ENCODE measurements around the gene CAMK1D. TPM values are rescaled to one million over a fixed set of nuclear protein-coding genes. Genes with fewer than 3 reads are reported as not detected.

The CAMK1D gene
- total and polyA plus RNA-seq, 5 donors, result 15.2 to 44.1 (median 26.6) TPM

DNA sequence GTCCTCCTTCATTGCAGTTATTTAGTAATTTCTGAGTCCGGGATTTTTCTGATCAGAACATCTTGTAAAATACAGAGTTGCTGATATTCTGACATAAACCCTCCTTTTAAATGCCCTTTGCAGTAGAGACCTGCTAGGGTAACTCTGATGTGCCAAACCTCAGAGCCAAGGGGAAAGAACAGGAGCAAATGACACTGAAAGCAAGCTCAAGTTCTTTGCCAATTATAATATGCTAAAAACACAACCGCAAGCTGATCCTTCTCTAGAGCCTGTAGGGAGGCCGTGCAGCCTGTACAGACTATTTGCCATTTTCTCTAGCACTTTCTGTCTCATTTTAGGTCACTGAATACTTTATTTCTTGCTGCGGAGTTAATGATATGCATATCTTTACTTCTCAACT lies 240.4 kb downstream of the CAMK1D start:
- intact Hi-C loops (cut with DNase I), result no loop called here
- no peaks in the 10 kb centered on the region for H3K27me3 ChIP-seq (ENCODE audit: control insufficient read depth, insufficient read depth)
- no peak overlapping the region for H3K4me3 ChIP-seq (ENCODE audit: low read length)
- peaks cover 8% of the 10 kb centered on the region for H3K4me1 ChIP-seq (ENCODE audit: control insufficient read depth, insufficient read depth, low read length)
- ATAC-seq (no peak), DNase-seq (no peak)
- H3K9me3 ChIP-seq (ENCODE audit: control insufficient read depth, low read length), result no peaks in the 10 kb centered on the region
- WGBS, result 87% methylated on average over 4 of the region's 4 CpGs
- H3K27ac ChIP-seq (ENCODE audit: low read length), result no peak overlapping the region

DNA sequence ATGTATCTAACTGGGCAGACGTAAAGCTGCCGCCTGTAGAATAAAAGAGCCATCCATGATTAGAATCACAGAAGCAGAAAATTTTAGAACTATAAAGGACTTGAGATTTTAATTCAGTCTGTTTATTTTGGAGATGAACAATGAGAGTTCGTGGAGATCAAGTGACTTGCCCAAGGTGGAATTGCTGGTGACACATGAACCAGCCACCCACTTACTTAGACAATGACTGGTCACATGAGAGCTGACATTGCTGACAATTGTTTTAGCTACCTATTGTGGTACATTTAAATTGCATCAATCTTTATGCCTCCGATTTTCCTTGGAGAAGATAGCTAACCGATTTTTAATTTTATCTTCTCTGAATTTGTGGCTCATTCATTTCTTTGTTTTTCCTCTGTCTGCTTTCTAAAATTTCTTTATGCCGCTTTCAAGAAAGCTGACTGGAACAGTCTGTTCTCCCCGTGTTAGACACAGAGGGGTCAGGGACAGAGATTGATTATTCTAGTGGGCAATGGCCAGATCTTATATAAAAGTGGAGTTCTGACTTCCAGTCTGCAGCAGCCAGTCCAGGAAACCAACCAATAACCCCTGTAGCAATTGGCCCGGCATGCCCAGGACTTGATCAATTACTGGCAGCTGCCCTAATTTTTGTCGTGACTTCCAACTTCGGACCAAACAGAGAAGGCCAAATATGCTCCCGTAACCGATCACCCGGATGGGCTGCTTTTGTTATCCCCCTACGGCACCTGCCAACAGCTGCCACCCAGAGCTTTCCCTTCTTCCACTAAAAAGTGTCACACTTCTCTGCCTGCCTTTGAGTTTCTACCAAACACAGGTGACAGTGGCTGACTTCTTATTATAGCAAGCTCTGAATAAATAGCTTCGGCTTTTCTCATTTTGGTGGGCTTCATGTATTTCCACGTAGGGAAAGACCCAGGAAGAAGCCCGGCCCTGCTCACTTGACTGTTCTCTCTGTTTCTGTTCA lies 241.6 kb downstream of the CAMK1D start:
- DNase-seq, result no peak
- Histone ChIP-seq H3K27me3 (ENCODE audit: control insufficient read depth, insufficient read depth) (no peaks in the 10 kb centered on the region), H3K9me3 (ENCODE audit: control insufficient read depth, low read length) (no peaks in the 10 kb centered on the region), H3K4me3 (ENCODE audit: low read length) (no peak overlapping the region), H3K4me1 (ENCODE audit: control insufficient read depth, insufficient read depth, low read length) (peaks cover 9% of the 10 kb centered on the region), H3K27ac (ENCODE audit: low read length) (no peak overlapping the region)
- no peak for ATAC-seq
- intact Hi-C loops (cut with DNase I), result no loop called here
- WGBS, result 88% methylated on average over 17 of the region's 17 CpGs

DNA sequence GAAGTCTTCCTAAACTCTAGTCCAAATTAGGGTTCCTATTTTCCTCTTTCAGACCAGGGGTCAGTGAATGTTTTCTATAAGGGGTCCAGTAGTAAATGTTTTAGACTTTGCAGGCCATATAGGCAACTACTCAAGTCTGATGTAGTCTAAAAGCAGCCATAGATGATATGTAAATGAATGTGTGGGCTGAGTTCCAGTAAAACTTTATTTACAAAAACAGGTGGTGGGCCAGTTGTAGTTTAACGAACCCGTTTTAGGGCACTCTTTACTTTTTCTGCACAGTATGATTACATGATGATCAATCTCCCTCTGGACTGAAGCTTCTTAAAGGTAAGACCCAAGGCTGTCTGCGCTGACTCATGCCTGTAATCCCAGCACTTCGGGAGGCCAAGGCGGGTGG lies 243.6 kb downstream of the CAMK1D start:
- H3K27ac ChIP-seq (ENCODE audit: low read length), result no peak overlapping the region
- 94% methylated on average over 5 of the region's 5 CpGs for WGBS
- intact Hi-C loops (cut with DNase I), result no loop called here

DNA sequence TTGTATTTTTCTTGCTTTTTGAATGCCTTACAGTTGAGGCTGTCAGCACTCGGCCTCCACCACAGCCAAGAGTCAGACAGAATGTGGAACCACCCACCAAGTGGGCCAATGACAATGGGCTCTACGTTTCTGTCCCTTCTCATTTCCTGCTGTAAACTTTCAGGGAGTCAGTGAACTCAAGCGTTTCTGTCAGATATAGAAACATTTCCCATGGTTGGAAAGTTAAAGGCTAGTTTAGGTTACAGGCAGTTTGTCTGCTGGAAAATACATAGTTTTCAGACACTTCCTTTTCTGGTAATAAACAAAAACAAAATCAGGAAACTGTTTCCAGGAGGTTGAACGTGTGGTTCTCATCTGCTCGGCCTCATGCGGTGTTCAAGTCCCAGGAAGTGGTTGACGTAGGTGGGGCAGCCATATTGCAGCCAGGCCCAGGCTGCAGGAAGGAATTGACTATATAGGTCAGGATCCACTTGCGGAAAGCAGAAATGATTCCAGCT lies 245.1 kb downstream of the CAMK1D start:
- Histone ChIP-seq H3K27ac (ENCODE audit: low read length) (peak overlapping the region; percentile 8), H3K27me3 (ENCODE audit: control insufficient read depth, insufficient read depth) (no peaks in the 10 kb centered on the region), H3K9me3 (ENCODE audit: control insufficient read depth, low read length) (no peaks in the 10 kb centered on the region), H3K4me3 (ENCODE audit: low read length) (no peak overlapping the region), H3K4me1 (ENCODE audit: control insufficient read depth, insufficient read depth, low read length) (peaks cover 3% of the 10 kb centered on the region)
- DNase-seq, result peak in 2 of 3 donors; percentile 28 to 70
- WGBS, result 40% methylated on average over 8 of the region's 8 CpGs
- ATAC-seq, result peak in 1 of 2 donors; percentile 52
- intact Hi-C loops (cut with DNase I), result no loop called here

More for the DNA sequence above, 243.6 kb downstream of the CAMK1D start:
- DNase-seq, result no peak
- H3K4me1 ChIP-seq (ENCODE audit: control insufficient read depth, insufficient read depth, low read length), result peaks cover 8% of the 10 kb centered on the region
- no peaks in the 10 kb centered on the region for H3K27me3 ChIP-seq (ENCODE audit: control insufficient read depth, insufficient read depth)
- H3K4me3 ChIP-seq (ENCODE audit: low read length), result no peak overlapping the region
- ATAC-seq, result no peak
- H3K9me3 ChIP-seq (ENCODE audit: control insufficient read depth, low read length), result no peaks in the 10 kb centered on the region

DNA sequence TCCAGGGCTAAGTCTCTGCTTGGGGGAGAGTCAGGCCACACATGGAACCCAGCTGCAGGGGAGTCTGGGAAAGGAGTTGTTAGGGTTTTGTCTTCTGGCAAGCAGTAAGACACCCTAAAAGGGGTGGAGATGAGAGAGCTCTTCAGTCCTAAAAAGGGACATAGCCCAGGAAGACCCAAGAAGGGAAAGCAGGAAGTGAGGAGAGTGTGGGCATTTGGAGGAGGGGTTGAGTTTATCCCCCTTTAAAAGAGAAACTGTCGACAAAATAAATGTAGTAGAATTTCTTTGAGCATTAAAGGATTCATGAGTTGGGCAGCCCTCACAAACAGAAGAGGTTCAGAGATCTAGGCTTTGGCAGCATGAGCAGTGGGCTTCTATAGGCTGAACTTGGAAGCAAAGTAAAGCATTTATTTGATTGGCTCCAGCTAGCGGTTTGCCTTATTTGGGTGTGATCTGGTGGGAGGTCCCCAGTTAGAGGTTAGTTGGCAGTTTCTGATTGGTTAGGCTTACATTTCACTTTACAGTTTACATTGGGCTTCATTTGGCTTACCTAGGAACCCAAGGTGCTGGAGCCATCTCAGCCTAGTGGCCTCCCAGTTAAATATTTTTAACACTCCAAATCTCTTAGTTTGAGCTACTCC lies 246.7 kb downstream of the CAMK1D start:
- DNase-seq, result no peak
- intact Hi-C loops (cut with DNase I), result no loop called here
- WGBS, result 92% methylated on average over 2 of the region's 2 CpGs
- Histone ChIP-seq H3K27ac (ENCODE audit: low read length) (no peak overlapping the region), H3K9me3 (ENCODE audit: control insufficient read depth, low read length) (no peaks in the 10 kb centered on the region), H3K4me3 (ENCODE audit: low read length) (no peak overlapping the region), H3K27me3 (ENCODE audit: control insufficient read depth, insufficient read depth) (no peaks in the 10 kb centered on the region), H3K4me1 (ENCODE audit: control insufficient read depth, insufficient read depth, low read length) (peaks cover 3% of the 10 kb centered on the region)
- ATAC-seq, result no peak

DNA sequence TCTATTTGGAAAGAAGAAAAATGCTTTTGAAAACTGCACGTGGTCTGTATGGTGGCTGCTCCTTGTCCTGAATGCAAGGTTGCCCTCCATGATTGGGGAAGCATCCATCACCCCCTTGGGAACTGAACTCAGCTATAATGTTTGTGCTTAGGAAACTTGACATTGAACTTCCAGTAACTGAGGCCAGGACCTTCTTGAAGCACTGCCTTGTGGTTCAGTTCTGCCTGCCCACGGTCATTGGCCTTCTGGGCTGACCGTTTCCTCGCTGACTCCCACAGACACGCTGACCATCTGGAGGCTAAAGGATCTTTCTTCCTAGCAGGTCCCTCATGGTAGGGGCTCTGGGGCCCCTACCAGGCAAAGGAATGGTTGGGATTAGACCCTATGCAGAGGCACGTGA lies 247.8 kb downstream of the CAMK1D start:
- intact Hi-C loops (cut with DNase I), result no loop called here
- 88% methylated on average over 6 of the region's 6 CpGs for WGBS
- ATAC-seq (no peak), DNase-seq (no peak)
- Histone ChIP-seq H3K27me3 (ENCODE audit: control insufficient read depth, insufficient read depth) (no peaks in the 10 kb centered on the region), H3K27ac (ENCODE audit: low read length) (no peak overlapping the region), H3K4me3 (ENCODE audit: low read length) (no peak overlapping the region), H3K4me1 (ENCODE audit: control insufficient read depth, insufficient read depth, low read length) (peaks cover 3% of the 10 kb centered on the region), H3K9me3 (ENCODE audit: control insufficient read depth, low read length) (no peaks in the 10 kb centered on the region)

DNA sequence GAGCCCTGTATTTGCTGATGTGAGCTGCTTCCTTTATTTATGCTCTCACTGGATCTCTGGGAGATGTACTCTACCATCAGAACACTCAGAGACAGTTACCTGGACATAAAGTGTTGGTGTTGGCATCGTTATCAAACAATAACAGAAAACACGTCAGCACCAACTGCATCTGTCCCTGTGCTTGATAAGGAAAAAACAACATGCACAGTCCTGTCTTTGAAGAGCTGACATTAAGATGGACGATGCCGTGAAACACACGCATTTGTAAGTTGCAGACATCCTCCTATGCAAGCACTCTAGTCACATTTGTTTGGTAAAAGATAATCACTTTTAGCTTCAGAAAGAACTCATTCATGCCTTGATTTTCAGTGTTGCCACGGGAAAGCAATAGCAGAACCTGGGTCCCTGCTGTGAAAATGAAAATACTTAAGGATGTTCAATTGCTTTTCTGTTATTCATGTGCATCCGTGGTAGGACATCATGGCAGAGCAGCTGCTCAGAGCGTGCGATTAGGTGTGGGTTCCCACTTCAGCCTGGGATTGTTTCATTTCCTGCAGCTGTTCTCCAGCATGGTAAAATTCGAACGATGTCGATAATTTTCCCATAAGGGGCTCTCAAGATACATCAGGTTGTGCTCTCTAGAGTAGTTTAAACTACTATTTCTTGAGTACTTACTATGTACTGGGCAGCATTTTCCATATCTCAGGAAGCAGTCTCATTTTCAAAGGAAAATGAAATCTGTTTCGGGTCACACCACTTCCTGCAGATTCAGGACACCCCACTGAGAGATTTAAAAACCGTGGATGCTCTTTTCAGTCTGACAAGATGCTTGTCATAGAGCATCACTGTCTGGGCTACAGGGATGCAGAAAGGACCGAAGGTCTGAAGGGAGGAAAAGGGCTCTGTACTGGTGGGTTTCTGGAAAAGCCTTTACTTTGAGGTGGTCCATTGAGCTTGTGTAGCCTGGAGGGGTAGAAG lies 248.7 kb downstream of the CAMK1D start:
- 59% methylated on average over 15 of the region's 15 CpGs for WGBS
- ATAC-seq (peak in 1 of 2 donors; percentile 16), DNase-seq (no peak)

DNA sequence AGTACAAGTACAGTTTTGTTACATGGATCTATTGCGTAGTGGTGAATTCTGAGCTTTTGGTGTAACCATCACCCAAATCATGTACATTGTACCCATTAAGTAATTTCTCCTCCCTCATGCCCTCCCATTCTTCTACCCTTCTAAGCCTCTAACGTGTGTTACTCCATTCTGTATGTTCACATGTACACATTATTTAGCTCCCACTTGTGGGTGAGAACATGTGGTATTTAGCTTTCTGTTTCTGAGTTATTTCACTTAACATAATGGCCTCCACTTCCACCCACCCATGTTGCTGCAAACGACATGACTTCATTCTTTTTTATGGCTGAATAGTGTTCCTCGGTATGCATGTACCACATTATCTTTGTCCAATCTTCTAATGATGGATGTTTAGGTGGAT lies 251.3 kb downstream of the CAMK1D start:
- Histone ChIP-seq H3K9me3 (ENCODE audit: control insufficient read depth, low read length) (no peaks in the 10 kb centered on the region), H3K4me3 (ENCODE audit: low read length) (no peak overlapping the region), H3K27ac (ENCODE audit: low read length) (no peak overlapping the region), H3K4me1 (ENCODE audit: control insufficient read depth, insufficient read depth, low read length) (no peaks in the 10 kb centered on the region), H3K27me3 (ENCODE audit: control insufficient read depth, insufficient read depth) (no peaks in the 10 kb centered on the region)
- intact Hi-C loops (cut with DNase I), result no loop called here
- 83% methylated on average over 4 of the region's 4 CpGs for WGBS
- ATAC-seq (no peak), DNase-seq (no peak)

More for the DNA sequence above, 248.7 kb downstream of the CAMK1D start:
- peaks cover 3% of the 10 kb centered on the region for H3K4me1 ChIP-seq (ENCODE audit: control insufficient read depth, insufficient read depth, low read length)
- no peaks in the 10 kb centered on the region for H3K9me3 ChIP-seq (ENCODE audit: control insufficient read depth, low read length)
- H3K27ac ChIP-seq (ENCODE audit: low read length), result no peak overlapping the region
- intact Hi-C loops (cut with DNase I), result no loop called here
- H3K27me3 ChIP-seq (ENCODE audit: control insufficient read depth, insufficient read depth), result no peaks in the 10 kb centered on the region
- no peak overlapping the region for H3K4me3 ChIP-seq (ENCODE audit: low read length)

DNA sequence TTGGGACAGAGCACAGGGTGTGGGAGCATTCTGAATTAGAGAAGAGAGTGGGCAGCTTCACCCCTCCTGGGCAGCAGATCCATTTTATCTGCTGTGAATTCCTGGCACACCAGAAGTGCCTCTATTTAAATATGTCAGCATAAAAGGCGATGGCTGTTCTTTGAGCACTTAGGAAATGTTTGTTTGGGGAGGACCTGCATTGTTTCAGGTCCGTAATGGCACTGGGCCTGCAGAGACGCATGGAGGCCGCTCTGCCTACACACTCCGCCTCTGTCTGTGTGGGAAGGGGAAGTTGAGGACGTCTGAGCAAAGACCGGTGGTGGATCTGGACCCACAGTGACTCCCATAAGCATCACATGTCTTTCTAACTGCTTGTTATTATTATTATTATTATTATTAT lies 253.2 kb downstream of the CAMK1D start:
- DNase-seq (no peak), ATAC-seq (peak in 1 of 2 donors; percentile 12)
- Histone ChIP-seq H3K27me3 (ENCODE audit: control insufficient read depth, insufficient read depth) (no peaks in the 10 kb centered on the region), H3K27ac (ENCODE audit: low read length) (peak overlapping the region; percentile 65), H3K4me3 (ENCODE audit: low read length) (no peak overlapping the region), H3K4me1 (ENCODE audit: control insufficient read depth, insufficient read depth, low read length) (peaks cover 2% of the 10 kb centered on the region), H3K9me3 (ENCODE audit: control insufficient read depth, low read length) (no peaks in the 10 kb centered on the region)
- 67% methylated on average over 7 of the region's 7 CpGs for WGBS
- intact Hi-C loops (cut with DNase I), result no loop called here

DNA sequence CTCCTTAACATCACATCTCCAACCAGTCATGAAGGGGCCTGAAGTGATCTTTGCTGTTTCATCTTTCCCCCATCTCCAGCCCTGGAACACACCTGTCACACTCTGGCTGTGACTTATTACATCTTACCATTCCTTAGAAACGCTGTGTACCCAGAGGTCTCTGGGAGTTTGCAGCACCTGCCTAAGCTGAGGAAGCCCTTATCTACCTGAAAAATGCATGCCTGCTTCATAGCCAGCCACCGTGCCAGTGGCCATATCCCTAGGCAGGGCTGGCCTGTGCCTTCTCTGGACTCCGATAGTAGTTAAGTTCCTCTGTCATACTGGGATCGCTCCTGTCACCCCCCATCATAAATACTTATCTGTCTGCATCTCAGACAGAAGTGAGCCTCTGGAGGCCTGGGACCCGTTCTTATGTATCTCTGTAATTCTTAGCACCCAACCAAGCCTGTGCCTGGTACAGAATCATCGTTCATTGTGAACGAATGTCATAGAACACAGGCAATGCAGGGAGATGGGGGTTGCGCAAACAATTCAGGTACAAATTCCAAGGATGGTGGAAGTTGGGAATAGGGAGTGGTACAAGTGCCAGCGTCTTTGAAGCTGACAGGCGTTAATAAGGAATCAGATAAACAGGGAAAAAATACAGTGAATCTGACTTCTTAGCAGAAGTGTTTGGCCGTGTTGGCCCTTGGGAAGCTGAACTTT lies 254.6 kb downstream of the CAMK1D start:
- Histone ChIP-seq H3K4me3 (ENCODE audit: low read length) (no peak overlapping the region), H3K9me3 (ENCODE audit: control insufficient read depth, low read length) (no peaks in the 10 kb centered on the region), H3K4me1 (ENCODE audit: control insufficient read depth, insufficient read depth, low read length) (peaks cover 2% of the 10 kb centered on the region), H3K27ac (ENCODE audit: low read length) (no peak overlapping the region), H3K27me3 (ENCODE audit: control insufficient read depth, insufficient read depth) (no peaks in the 10 kb centered on the region)
- ATAC-seq (no peak), DNase-seq (no peak)
- intact Hi-C loops (cut with DNase I), result no loop called here
- WGBS, result 89% methylated on average over 11 of the region's 11 CpGs
